Stimulated activated CD8-positive, alpha-beta memory T cell treated with anti-CD3 and anti-CD28 coated beads, Interleukin-12 subunit alpha, Interleukin-12 subunit beta, amount 100 ng/mL, for 1 hour (primary cell): Measurements from ENCODE around the gene RRAGC.
"Not testable (repeated sequence)": the region's sequence is repeated elsewhere in the genome, so short reads cannot be mapped to it uniquely, and the experiment has no call there.

ENCODE experiments used
- DNase-seq: peaks from one replicate; pipeline ENCODE4 v3.0.0-alpha.2; 2020; ENCODE audit warnings: low read depth

The RRAGC gene

GRCh38 chr1:38817267-38818174 is 42.1 kb downstream of the RRAGC start:
- no peak for DNase-seq

GRCh38 chr1:38815903-38816627 is 43.5 kb downstream of the RRAGC start:
- DNase-seq: no peak

GRCh38 chr1:38814984-38815464 is 44.5 kb downstream of the RRAGC start:
- DNase-seq: no peak

- DNase-seq: no peak
Observed at GRCh38 chr1:38814444-38814983, 45.1 kb downstream of the RRAGC start.

GRCh38 chr1:38812981-38813380 is 46.6 kb downstream of the RRAGC start:
- no peak for DNase-seq

GRCh38 chr1:38811466-38811865 is 48.1 kb downstream of the RRAGC start:
- not testable (repeated sequence) for DNase-seq

GRCh38 chr1:38806090-38806489 is 53.5 kb downstream of the RRAGC start:
- DNase-seq: no peak

- DNase-seq: no peak
Observed at GRCh38 chr1:38805036-38805435, 54.5 kb downstream of the RRAGC start.

GRCh38 chr1:38804062-38804886 is 55.3 kb downstream of the RRAGC start:
- DNase-seq: no peak

- no peak for DNase-seq
Observed at GRCh38 chr1:38803647-38804046, 55.9 kb downstream of the RRAGC start.

GRCh38 chr1:38800720-38801671 is 58.6 kb downstream of the RRAGC start:
- no peak for DNase-seq

- DNase-seq: no peak
Observed at GRCh38 chr1:38793299-38793698, 66.3 kb downstream of the RRAGC start.

GRCh38 chr1:38791892-38792291 is 67.7 kb downstream of the RRAGC start:
- no peak for DNase-seq

- DNase-seq: no peak
Observed at GRCh38 chr1:38791164-38791515, 68.4 kb downstream of the RRAGC start.

GRCh38 chr1:38790422-38791163 is 69.0 kb downstream of the RRAGC start:
- no peak for DNase-seq

- DNase-seq: no peak
Observed at GRCh38 chr1:38789498-38790169, 69.9 kb downstream of the RRAGC start.

GRCh38 chr1:38788341-38789336 is 70.9 kb downstream of the RRAGC start:
- no peak for DNase-seq
